Neural progenitor cell (in vitro differentiated cells): Measurements from ENCODE around the gene PTPRR. TPM values are rescaled to one million over a fixed set of nuclear protein-coding genes. Genes with fewer than 3 reads are reported as not detected.

Experiments used
- DNase-seq: peaks from one replicate; pipeline ENCODE4 v3.0.0-alpha.2; 2016; ENCODE audit warnings: low spot score
- H2AFZ ChIP-seq: fragments of 200-600 bp; sonication (generic); replicated peaks from 2 replicates; pipeline ENCODE4 v1.6.1; 2016; ENCODE audit warnings: antibody characterized with exemption
- H3F3A ChIP-seq: fragments of 200-600 bp; sonication (generic); 2 replicates; pipeline ENCODE4 v1.6.1; 2016; ENCODE audit warnings: antibody characterized with exemption, low read depth
- H3K27ac ChIP-seq: fragments of 200-600 bp; sonication (generic); 2 replicates; pipeline ENCODE4 v1.5.1; 2016; ENCODE audit warnings: mild to moderate bottlenecking
- H3K27me3 ChIP-seq: fragments of 200-600 bp; sonication (generic); 2 replicates; pipeline ENCODE4 v1.6.1; 2016; ENCODE audit warnings: mild to moderate bottlenecking, moderate library complexity
- H3K36me3 ChIP-seq: fragments of 200-600 bp; sonication (generic); 2 replicates; pipeline ENCODE4 v1.5.1; 2016
- H3K4me1 ChIP-seq: fragments of 200-600 bp; sonication (generic); 2 replicates; pipeline ENCODE4 v1.6.1; 2016; ENCODE audit warnings: mixed run types
- H3K4me2 ChIP-seq: fragments of 200-600 bp; sonication (generic); 2 replicates; pipeline ENCODE4 v1.6.1; 2016
- H3K4me3 ChIP-seq: fragments of 200-600 bp; sonication (generic); 2 replicates; pipeline ENCODE4 v1.5.1; 2016
- H3K79me2 ChIP-seq: fragments of 200-600 bp; sonication (generic); 2 replicates; pipeline ENCODE4 v1.6.1; 2016; ENCODE audit warnings: low read depth
- H3K9ac ChIP-seq: fragments of 200-600 bp; sonication (generic); 2 replicates; pipeline ENCODE4 v1.6.1; 2016
- H3K9me3 ChIP-seq: fragments of 200-600 bp; sonication (generic); 2 replicates; pipeline ENCODE4 v1.5.1; 2016; ENCODE audit warnings: low read depth
- H4K20me1 ChIP-seq: fragments of 200-600 bp; sonication (generic); 2 replicates; pipeline ENCODE4 v1.6.1; 2016; ENCODE audit warnings: low read depth
- H3K27ac Mint-ChIP-seq: 3 replicates; pipeline ENCODE4 v1.8.0; 2021; ENCODE audit warnings: mixed read lengths
- H3K27me3 Mint-ChIP-seq: 2 replicates; pipeline ENCODE4 v1.8.0; 2022; ENCODE audit warnings: low read depth, mild to moderate bottlenecking, inconsistent platforms, moderate library complexity, mixed read lengths; ENCODE audit not compliant: insufficient read depth
- H3K36me3 Mint-ChIP-seq: 3 replicates; pipeline ENCODE4 v1.8.0; 2021; ENCODE audit warnings: mixed read lengths
- H3K4me1 Mint-ChIP-seq: 3 replicates; pipeline ENCODE4 v1.8.0; 2021; ENCODE audit warnings: mixed read lengths
- H3K4me3 Mint-ChIP-seq: 3 replicates; pipeline ENCODE4 v1.8.0; 2021; ENCODE audit warnings: mild to moderate bottlenecking, moderate library complexity, mixed read lengths
- H3K9me3 Mint-ChIP-seq: 3 replicates; pipeline ENCODE4 v1.8.0; 2020; ENCODE audit warnings: mixed read lengths
- EZH2 ChIP-seq: fragments of 200-600 bp; sonication (generic); IDR thresholded peaks from 2 replicates; pipeline ENCODE4 v1.6.1; 2017; ENCODE audit warnings: antibody characterized with exemption, mild to moderate bottlenecking, moderate library complexity
- EZH2phosphoT487 ChIP-seq: fragments of 200-600 bp; sonication (generic); IDR thresholded peaks from 2 replicates; pipeline ENCODE4 v1.6.1; 2017; ENCODE audit warnings: antibody characterized with exemption
- total RNA-seq: library from RNA; depleted of rRNA; stranded (reverse); fragments of >200 nt; gene quantifications from 2 replicates; pipeline ENCODE4 v1.2.3, GENCODE V29; 2015; ENCODE audit warnings: low replicate concordance
- TF ChIP-seq, protein P1 (sequence below): fragments of 200-600 bp; sonication (generic); IDR thresholded peaks from 2 replicates; pipeline ENCODE4 v1.5.1; 2017; ENCODE audit warnings: antibody characterized with exemption, mild to moderate bottlenecking

PTPRR gene
- total RNA-seq, 1 donor from 2014 or later, result not detected

DNA sequence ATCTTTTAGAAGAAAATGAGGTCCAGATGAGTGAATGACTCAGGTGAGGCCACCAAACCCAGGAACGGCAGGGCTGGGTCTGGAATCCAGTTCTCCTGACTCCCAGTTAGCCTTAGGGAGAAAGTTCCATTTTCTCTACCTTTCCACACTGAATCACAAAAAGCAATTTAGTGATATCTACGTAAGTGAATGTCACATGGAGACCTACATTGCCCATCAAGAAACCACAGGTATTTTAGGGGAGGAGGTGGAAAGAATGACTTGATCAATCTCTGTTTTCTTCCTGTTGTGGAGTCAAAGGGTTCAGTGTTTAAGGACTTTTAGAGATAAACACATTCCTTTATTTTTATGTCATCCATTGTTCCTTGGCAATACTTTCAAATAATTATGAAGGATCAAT lies 176.4 kb downstream of the PTPRR start:
- no peak overlapping the region for H3K27ac Mint-ChIP-seq
- H3K4me2 ChIP-seq, result no peak overlapping the region
- no peaks in the 10 kb centered on the region for H4K20me1 ChIP-seq
- no peaks in the 10 kb centered on the region for H3K36me3 Mint-ChIP-seq
- TF ChIP-seq EZH2phosphoT487, result no peak
- TF ChIP-seq, protein P1, sequence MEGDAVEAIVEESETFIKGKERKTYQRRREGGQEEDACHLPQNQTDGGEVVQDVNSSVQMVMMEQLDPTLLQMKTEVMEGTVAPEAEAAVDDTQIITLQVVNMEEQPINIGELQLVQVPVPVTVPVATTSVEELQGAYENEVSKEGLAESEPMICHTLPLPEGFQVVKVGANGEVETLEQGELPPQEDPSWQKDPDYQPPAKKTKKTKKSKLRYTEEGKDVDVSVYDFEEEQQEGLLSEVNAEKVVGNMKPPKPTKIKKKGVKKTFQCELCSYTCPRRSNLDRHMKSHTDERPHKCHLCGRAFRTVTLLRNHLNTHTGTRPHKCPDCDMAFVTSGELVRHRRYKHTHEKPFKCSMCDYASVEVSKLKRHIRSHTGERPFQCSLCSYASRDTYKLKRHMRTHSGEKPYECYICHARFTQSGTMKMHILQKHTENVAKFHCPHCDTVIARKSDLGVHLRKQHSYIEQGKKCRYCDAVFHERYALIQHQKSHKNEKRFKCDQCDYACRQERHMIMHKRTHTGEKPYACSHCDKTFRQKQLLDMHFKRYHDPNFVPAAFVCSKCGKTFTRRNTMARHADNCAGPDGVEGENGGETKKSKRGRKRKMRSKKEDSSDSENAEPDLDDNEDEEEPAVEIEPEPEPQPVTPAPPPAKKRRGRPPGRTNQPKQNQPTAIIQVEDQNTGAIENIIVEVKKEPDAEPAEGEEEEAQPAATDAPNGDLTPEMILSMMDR, result no peak
- no peak for TF ChIP-seq EZH2
- no peaks in the 10 kb centered on the region for H3K9me3 Mint-ChIP-seq
- H3K27ac ChIP-seq, result no peak overlapping the region
- H3K9ac ChIP-seq, result no peak overlapping the region
- H3K27me3 Mint-ChIP-seq, result no peaks in the 10 kb centered on the region
- no peaks in the 10 kb centered on the region for H3F3A ChIP-seq
- no peak overlapping the region for H3K4me3 Mint-ChIP-seq
- no peaks in the 10 kb centered on the region for H3K4me1 ChIP-seq
- no peaks in the 10 kb centered on the region for H3K79me2 ChIP-seq
- no peaks in the 10 kb centered on the region for H3K9me3 ChIP-seq
- no peak for DNase-seq
- H3K4me3 ChIP-seq, result no peak overlapping the region
- no peaks in the 10 kb centered on the region for H3K27me3 ChIP-seq
- no peak overlapping the region for H2AFZ ChIP-seq
- no peaks in the 10 kb centered on the region for H3K36me3 ChIP-seq
- H3K4me1 Mint-ChIP-seq, result no peaks in the 10 kb centered on the region

DNA sequence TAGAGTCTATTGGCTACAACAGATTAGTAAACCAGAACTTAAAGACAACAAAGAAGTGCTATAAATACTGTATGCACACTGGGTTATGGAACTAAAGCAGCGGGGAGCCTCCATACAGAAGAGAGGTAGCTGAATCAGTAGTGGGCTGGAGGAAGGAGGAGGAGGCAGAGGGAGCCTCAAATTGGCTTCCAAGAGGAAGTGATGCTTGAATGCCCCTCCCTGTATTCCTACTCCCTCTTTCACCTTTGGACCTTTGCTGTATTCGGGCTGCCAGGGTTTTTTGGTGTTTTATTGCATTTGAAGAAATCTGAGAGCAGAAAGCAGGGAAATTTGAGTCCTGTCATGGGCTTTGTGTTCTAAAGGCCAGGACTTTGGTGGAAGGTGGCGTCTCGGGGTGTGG lies 179.3 kb downstream of the PTPRR start:
- Histone ChIP-seq H3K36me3 (no peaks in the 10 kb centered on the region), H3K4me2 (no peak overlapping the region), H2AFZ (no peak overlapping the region), H3K79me2 (no peaks in the 10 kb centered on the region), H4K20me1 (no peaks in the 10 kb centered on the region), H3K27ac (no peak overlapping the region), H3K9ac (no peak overlapping the region), H3K27me3 (no peaks in the 10 kb centered on the region), H3K4me3 (no peak overlapping the region), H3F3A (no peaks in the 10 kb centered on the region), H3K9me3 (no peaks in the 10 kb centered on the region), H3K4me1 (no peaks in the 10 kb centered on the region)
- Mint-ChIP-seq H3K9me3 (no peaks in the 10 kb centered on the region), H3K27ac (no peak overlapping the region), H3K36me3 (no peaks in the 10 kb centered on the region), H3K4me3 (no peak overlapping the region), H3K27me3 (no peaks in the 10 kb centered on the region), H3K4me1 (no peaks in the 10 kb centered on the region)
- no peak for DNase-seq
- TF ChIP-seq, protein P1, result no peak
- TF ChIP-seq EZH2phosphoT487, result no peak
- no peak for TF ChIP-seq EZH2

DNA sequence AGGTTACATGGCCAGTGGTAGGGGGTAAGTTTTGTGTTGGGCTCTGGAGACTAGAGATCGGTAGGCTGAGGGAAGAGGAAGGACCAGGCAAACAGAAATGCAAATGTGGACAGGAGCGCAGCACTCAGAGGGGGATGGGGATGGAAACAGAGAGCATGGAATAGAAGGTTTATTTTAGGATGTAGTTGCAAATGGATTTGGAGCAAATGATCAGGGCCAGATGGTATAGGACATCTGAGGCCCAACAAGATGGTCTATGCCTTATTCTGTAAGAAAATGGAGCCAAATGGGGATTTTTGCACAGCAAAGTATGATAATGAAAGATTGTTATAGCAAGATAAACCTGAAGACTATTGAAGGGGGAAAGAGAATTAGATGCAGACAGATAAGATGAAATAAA lies 180.8 kb downstream of the PTPRR start:
- no peaks in the 10 kb centered on the region for H3K36me3 Mint-ChIP-seq
- no peak overlapping the region for H3K4me3 Mint-ChIP-seq
- DNase-seq, result no peak
- no peaks in the 10 kb centered on the region for H3F3A ChIP-seq
- H3K4me1 Mint-ChIP-seq, result no peaks in the 10 kb centered on the region
- TF ChIP-seq EZH2phosphoT487 (no peak), EZH2 (no peak)
- TF ChIP-seq, protein P1, result no peak
- no peaks in the 10 kb centered on the region for H3K27me3 Mint-ChIP-seq
- H3K27ac ChIP-seq, result no peak overlapping the region
- H3K79me2 ChIP-seq, result no peaks in the 10 kb centered on the region
- no peak overlapping the region for H3K27ac Mint-ChIP-seq
- H3K9ac ChIP-seq, result no peak overlapping the region
- H3K27me3 ChIP-seq, result no peaks in the 10 kb centered on the region
- H3K36me3 ChIP-seq, result no peaks in the 10 kb centered on the region
- H3K9me3 Mint-ChIP-seq, result peaks cover 3% of the 10 kb centered on the region
- no peaks in the 10 kb centered on the region for H3K9me3 ChIP-seq
- H4K20me1 ChIP-seq, result no peaks in the 10 kb centered on the region
- H2AFZ ChIP-seq, result no peak overlapping the region
- no peaks in the 10 kb centered on the region for H3K4me1 ChIP-seq
- H3K4me3 ChIP-seq, result no peak overlapping the region
- H3K4me2 ChIP-seq, result no peak overlapping the region
